LNCaP clone FGC (cell line): Measurements from ENCODE around the gene ST3GAL2.

Experiments used
- DNase-seq: peaks from one replicate; pipeline ENCODE4 v3.0.0-alpha.2; 2011; ENCODE audit warnings: low read depth
- H3K4me3 ChIP-seq: 2 replicates; pipeline ENCODE4 v1.5.1; 2011; ENCODE audit warnings: mild to moderate bottlenecking, low read depth, low read length, control low read depth
- CTCF ChIP-seq: IDR thresholded peaks from 2 replicates; pipeline ENCODE4 v1.5.1; 2012; ENCODE audit warnings: mild to moderate bottlenecking; ENCODE audit not compliant: control insufficient read depth, insufficient read depth; ENCODE audit errors: extremely low read depth

Gene ST3GAL2

GRCh38 chr16:70438969-70439862 is at the start of gene ST3GAL2:
TSS of gene ST3GAL2 (minus strand) at chr16:70439100. CDS start at chr16:70398530, 40,570 bp downstream.
- TF ChIP-seq CTCF: no peak
- H3K4me3 ChIP-seq: peak within 1 kb of the TSS; percentile 54

GRCh38 chr16:70484867-70485266 is 46.0 kb upstream of the ST3GAL2 start:
- no peak overlapping the region for H3K4me3 ChIP-seq
- DNase-seq: no peak
- no peak for TF ChIP-seq CTCF

More at GRCh38 chr16:70438969-70439862, at the start of gene ST3GAL2:
- no peak for DNase-seq

GRCh38 chr16:70483426-70483825 is 44.5 kb upstream of the ST3GAL2 start:
- H3K4me3 ChIP-seq: no peak overlapping the region
- no peak for TF ChIP-seq CTCF
- DNase-seq: no peak

- no peak for TF ChIP-seq CTCF
- no peak overlapping the region for H3K4me3 ChIP-seq
- DNase-seq: no peak
These were observed 43.7 kb upstream of the ST3GAL2 start for GRCh38 chr16:70482624-70483023.

GRCh38 chr16:70481929-70482536 is 43.1 kb upstream of the ST3GAL2 start:
- no peak for TF ChIP-seq CTCF
- DNase-seq: no peak
- no peak overlapping the region for H3K4me3 ChIP-seq

- no peak for DNase-seq
- H3K4me3 ChIP-seq: no peak overlapping the region
- no peak for TF ChIP-seq CTCF
These were observed 41.5 kb upstream of the ST3GAL2 start for GRCh38 chr16:70480127-70481105.
